ENCODE measurements around the gene FMO5. TPM values are rescaled to one million over a fixed set of nuclear protein-coding genes. Genes with fewer than 3 reads are reported as not detected.

FMO5 gene
- total and polyA plus RNA-seq, 2 of the 13 experiments (the other 11 are each of a cell fraction or from before 2014, with no cell fraction given), result 48.2 to 149 TPM

DNA sequence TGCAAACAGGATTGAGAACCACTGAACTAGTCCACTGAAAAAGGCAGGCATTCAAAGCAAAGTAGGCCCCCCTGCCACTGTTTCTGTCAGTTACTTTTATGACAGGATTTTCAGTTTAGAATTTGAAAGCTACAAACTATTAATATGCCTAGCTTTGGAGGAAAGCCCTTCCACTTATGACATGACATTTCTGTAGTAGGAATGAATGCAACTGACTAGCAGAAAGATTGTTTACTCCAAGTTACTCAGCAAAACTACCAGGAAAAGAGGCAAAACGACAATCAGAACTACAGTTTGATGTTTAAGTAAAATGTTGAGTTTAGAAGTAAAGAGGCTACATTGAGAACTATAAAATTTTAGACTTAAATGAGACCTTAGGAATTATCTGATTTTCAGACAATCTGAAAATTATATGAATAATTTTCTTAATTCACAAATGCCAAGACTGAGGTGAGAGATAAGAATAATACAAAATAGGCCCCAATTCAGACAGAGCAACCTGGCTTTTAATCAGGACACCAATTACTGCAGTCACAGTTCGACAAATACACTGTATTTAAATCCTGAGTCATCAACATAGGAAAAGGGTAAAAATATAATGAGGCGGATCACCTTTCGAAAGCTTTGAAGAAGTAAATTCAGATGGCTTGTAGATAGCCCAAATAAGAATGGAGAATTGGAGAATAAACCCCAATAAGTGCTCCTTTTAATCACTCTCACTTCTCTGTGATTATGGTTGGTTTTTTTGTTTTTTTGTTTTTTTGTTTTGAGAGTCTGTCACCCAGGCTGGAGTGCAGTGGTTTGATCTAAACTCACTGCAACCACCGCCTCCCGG is 55.1 kb downstream of the FMO5 start:
- Histone ChIP-seq H3K9me3 (ENCODE audit: low read length) (no peaks in the 10 kb centered on the region), H3K4me3 (replicated peaks in 1 of 3; ENCODE audit: insufficient read depth in 1 of 3, low read depth in 2 of 3, low read length in 3 of 3) (peak overlapping the region; percentile 85 to 99 (median 99)), H3K9ac (ENCODE audit: insufficient read depth, low read depth, low read length) (peak overlapping the region; percentile 94), H3K27me3 (ENCODE audit: control insufficient read depth in 1 of 2, insufficient read depth in 2 of 2, low read length in 2 of 2) (peaks cover 0 to 4% of the 10 kb centered on the region in 2 experiments; a peak in 1 of 5 replicates), H2AFZ (ENCODE audit: low read length) (no peak overlapping the region), H3K4me1 (ENCODE audit: insufficient read depth, low read length) (peaks cover 53% of the 10 kb centered on the region), H3K36me3 (replicated peaks in 1 of 2; ENCODE audit: control insufficient read depth in 1 of 2, insufficient read depth in 2 of 2, low read length in 2 of 2) (peaks cover 3 to 31% of the 10 kb centered on the region in 2 experiments), H4K20me1 (ENCODE audit: insufficient read depth, low read length) (peaks cover 19% of the 10 kb centered on the region; the same call in 1 of the 2 replicates), H3K27ac (ENCODE audit: extremely low read length, insufficient read depth, low read length) (peak overlapping the region; percentile 89), H3K79me2 (ENCODE audit: insufficient read depth, low read length) (peaks cover 91% of the 10 kb centered on the region), H3K4me2 (ENCODE audit: low read depth, low read length) (peak overlapping the region; percentile 82)
- CTCF ChIA-PET (ENCODE audit: low intra/inter-chr PET ratio, low total read pairs), result interaction anchor here (1.1 kb wide), 1 partner anchor 73 kb away, joined by 3 read pairs; no protein-coding TSS in a partner anchor
- in situ Hi-C loops (cut with HindIII; ENCODE audit: extremely low pct_ligation_motif_present, low pct_unique_long_range_greater_than_20kb) (loop anchor here (5.0 kb wide), 1 partner anchor 72 kb away; the partner anchor contains the start of gene CHD1L), intact Hi-C loops (cut with micrococcal nuclease; ENCODE audit: unreplicated experiment) (no loop called here)
- no peak for DNase-seq (ENCODE audit: low spot score)
- WGBS (ENCODE audit: low lambda C conversion rate), result 11% methylated on average over 6 of the region's 6 CpGs
- POLR2A ChIA-PET, result interaction anchor here (1.3 to 5.8 kb wide), 7 partner anchors 41 to 76 kb away, joined by 3 to 82 read pairs (median 11); partner anchors contain the start of gene CHD1L
- TF ChIP-seq MAFK (conservative IDR thresholded peaks at IDR 0.05 in 1 of 2, IDR thresholded peaks at IDR 0.05 in 1 of 2; ENCODE audit: low read length in 2 of 2), result peak in 1 of 2 experiments; percentile 30; a peak in 2 of 4 replicates
- TF ChIP-seq, protein P1, sequence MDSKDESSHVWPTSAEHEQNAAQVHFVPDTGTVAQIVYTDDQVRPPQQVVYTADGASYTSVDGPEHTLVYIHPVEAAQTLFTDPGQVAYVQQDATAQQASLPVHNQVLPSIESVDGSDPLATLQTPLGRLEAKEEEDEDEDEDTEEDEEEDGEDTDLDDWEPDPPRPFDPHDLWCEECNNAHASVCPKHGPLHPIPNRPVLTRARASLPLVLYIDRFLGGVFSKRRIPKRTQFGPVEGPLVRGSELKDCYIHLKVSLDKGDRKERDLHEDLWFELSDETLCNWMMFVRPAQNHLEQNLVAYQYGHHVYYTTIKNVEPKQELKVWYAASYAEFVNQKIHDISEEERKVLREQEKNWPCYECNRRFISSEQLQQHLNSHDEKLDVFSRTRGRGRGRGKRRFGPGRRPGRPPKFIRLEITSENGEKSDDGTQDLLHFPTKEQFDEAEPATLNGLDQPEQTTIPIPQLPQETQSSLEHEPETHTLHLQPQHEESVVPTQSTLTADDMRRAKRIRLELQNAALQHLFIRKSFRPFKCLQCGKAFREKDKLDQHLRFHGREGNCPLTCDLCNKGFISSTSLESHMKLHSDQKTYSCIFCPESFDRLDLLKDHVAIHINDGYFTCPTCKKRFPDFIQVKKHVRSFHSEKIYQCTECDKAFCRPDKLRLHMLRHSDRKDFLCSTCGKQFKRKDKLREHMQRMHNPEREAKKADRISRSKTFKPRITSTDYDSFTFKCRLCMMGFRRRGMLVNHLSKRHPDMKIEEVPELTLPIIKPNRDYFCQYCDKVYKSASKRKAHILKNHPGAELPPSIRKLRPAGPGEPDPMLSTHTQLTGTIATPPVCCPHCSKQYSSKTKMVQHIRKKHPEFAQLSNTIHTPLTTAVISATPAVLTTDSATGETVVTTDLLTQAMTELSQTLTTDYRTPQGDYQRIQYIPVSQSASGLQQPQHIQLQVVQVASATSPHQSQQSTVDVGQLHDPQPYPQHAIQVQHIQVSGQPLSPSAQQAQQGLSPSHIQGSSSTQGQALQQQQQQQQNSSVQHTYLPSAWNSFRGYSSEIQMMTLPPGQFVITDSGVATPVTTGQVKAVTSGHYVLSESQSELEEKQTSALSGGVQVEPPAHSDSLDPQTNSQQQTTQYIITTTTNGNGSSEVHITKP (CRISPR knock-in tag; IDR thresholded peaks at IDR 0.05; ENCODE audit: low read depth), result peak; percentile 52; the same call in 1 of the 2 replicates
- TF ChIP-seq ZNF317 (CRISPR knock-in tag; IDR thresholded peaks at IDR 0.05), result no peak
- TF ChIP-seq KAT7 (CRISPR knock-in tag; IDR thresholded peaks at IDR 0.05; ENCODE audit: borderline replicate concordance), result 0 out of 2 replicates have a peak, but pooled peaks have one; percentile 23
- no peak for FAIRE-seq
- no peak for ATAC-seq
- TSS peak; percentile 29 for BruUV-seq (replicated peaks)

Measured in HepG2 (cell line).